Kidney (tissue), 14 donors: ENCODE data around the gene DENND4A. TPM values are rescaled to one million over a fixed set of nuclear protein-coding genes. Genes with fewer than 3 reads are reported as not detected.

ENCODE experiments used
- DNase-seq, 5 donors: peaks; one replicate each; pipeline ENCODE4 v3.0.0-alpha.2; 2013 to 2020
- FAIRE-seq: peaks from 2 replicates; lab custom pipeline; 2012; peaks lifted over from hg19 to GRCh38; lab: Jason Lieb, UNC
- H3K27ac ChIP-seq, 2 donors: one replicate each; pipeline ENCODE4 v1.7.0; 2013; ENCODE audit warnings: low read depth in 2 of 2, low read length in 2 of 2, inconsistent platforms in 1 of 2
- H3K27me3 ChIP-seq: one replicate; pipeline ENCODE4 v1.7.1; 2013; ENCODE audit warnings: low read length, inconsistent platforms; ENCODE audit not compliant: control insufficient read depth, insufficient read depth
- H3K36me3 ChIP-seq, 3 donors: one replicate each; pipeline versions ENCODE4 v1.7.0 to v1.7.1; 2013; ENCODE audit warnings: low read length in 3 of 3, control low read depth in 1 of 3, inconsistent platforms in 1 of 3; ENCODE audit not compliant: insufficient read depth in 3 of 3, control insufficient read depth in 2 of 3
- H3K4me1 ChIP-seq, 3 donors: one replicate each; pipeline versions ENCODE4 v1.7.0 to v1.7.1; 2013; ENCODE audit warnings: low read length in 3 of 3, inconsistent platforms in 1 of 3, low read depth in 1 of 3; ENCODE audit not compliant: control insufficient read depth in 2 of 3, insufficient read depth in 2 of 3
- H3K4me3 ChIP-seq, 3 donors: one replicate each; pipeline versions ENCODE4 v1.7.0 to v1.8.1; 2013; ENCODE audit warnings: low read length in 3 of 3, control low read depth in 1 of 3, inconsistent platforms in 1 of 3
- H3K9ac ChIP-seq, 3 donors: one replicate each; pipeline versions ENCODE4 v1.7.0 to v1.7.1; 2013; ENCODE audit warnings: low read length in 3 of 3, control low read depth in 1 of 3, inconsistent platforms in 1 of 3
- H3K9me3 ChIP-seq, 3 donors: one replicate each; pipeline versions ENCODE4 v1.7.0 to v1.7.1; 2013; ENCODE audit warnings: low read length in 3 of 3, control low read depth in 1 of 3, inconsistent platforms in 1 of 3; ENCODE audit not compliant: control insufficient read depth in 2 of 3, insufficient read depth in 1 of 3
- intact Hi-C: fragments of 100-400 bp; cut with DNase I; formaldehyde crosslinking; loops from one replicate; pipeline ENCODE4 v1.11.1; 2022
- polyA plus RNA-seq: library from polyadenylated mRNA; stranded (reverse); fragments of 350-450 nt; fragmentation: Illumina TruSeq; extraction: RNeasy Lipid Tissue Mini Kit (QIAGEN cat#74804); gene quantifications from one replicate; pipeline ENCODE4 v1.2.3, GENCODE V29; 2014; ENCODE audit warnings: low read depth, low replicate concordance; ENCODE audit not compliant: insufficient read depth
- total RNA-seq: library from RNA; stranded (reverse); fragmentation: NEBNext Ultra II Directional; extraction: Animal tissue kit (Norgen Biotek cat#: 25700); gene quantifications from one replicate; pipeline ENCODE4 v1.2.1, GENCODE V29; 2021
- TF ChIP-seq, protein P1 (sequence below): IDR thresholded peaks from 3 replicates; pipeline ENCODE4 v1.5.1; 2012; ENCODE audit warnings: mild to moderate bottlenecking, moderate library complexity, borderline replicate concordance; ENCODE audit not compliant: insufficient read depth; ENCODE audit errors: extremely low read depth
- donor health status: control.
- donor health status: control.
- donor health status: control.
- donor health status: control.
- donor health status: control.
- donor health status: DM: yes; HTN: yes; CAD: no.
- donor health status: Normal renal cell carcinoma (clear cell type).

Gene DENND4A
- total and polyA plus RNA-seq, 2 donors from 2014 or later = 8.6 to 35.9 TPM

DNA sequence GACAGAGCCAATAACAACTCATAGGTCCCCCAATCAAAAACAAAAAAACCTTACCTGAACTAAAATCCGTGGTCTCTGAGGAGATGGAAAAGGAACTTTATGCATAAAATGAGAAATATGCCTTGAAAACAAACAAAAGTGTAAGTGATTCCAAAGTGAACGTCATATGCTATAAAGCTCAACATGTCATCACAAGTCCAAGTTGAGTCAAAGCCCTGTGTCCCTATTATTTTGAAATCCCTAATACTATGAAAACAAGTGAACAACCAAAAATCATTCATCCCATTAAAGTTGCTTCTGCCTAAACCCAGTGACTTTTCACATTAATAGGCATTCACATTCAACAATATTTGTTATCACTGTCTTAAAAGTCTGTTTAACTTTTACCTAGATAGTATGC, 59.4 kb downstream of the DENND4A start:
- no peak overlapping the region for H3K27ac ChIP-seq
- no peaks in the 10 kb centered on the region for H3K27me3 ChIP-seq
- H3K9me3 ChIP-seq = no peaks in the 10 kb centered on the region
- no peak overlapping the region for H3K4me3 ChIP-seq
- DNase-seq (no peak), FAIRE-seq (no peak)
- H3K36me3 ChIP-seq = peaks cover 0 to 9% (median 2%) of the 10 kb centered on the region in 3 donors
- no peaks in the 10 kb centered on the region for H3K4me1 ChIP-seq
- H3K9ac ChIP-seq = no peak overlapping the region
- intact Hi-C loops = no loop called here
- TF ChIP-seq, protein P1, sequence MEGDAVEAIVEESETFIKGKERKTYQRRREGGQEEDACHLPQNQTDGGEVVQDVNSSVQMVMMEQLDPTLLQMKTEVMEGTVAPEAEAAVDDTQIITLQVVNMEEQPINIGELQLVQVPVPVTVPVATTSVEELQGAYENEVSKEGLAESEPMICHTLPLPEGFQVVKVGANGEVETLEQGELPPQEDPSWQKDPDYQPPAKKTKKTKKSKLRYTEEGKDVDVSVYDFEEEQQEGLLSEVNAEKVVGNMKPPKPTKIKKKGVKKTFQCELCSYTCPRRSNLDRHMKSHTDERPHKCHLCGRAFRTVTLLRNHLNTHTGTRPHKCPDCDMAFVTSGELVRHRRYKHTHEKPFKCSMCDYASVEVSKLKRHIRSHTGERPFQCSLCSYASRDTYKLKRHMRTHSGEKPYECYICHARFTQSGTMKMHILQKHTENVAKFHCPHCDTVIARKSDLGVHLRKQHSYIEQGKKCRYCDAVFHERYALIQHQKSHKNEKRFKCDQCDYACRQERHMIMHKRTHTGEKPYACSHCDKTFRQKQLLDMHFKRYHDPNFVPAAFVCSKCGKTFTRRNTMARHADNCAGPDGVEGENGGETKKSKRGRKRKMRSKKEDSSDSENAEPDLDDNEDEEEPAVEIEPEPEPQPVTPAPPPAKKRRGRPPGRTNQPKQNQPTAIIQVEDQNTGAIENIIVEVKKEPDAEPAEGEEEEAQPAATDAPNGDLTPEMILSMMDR = no peak

DNA sequence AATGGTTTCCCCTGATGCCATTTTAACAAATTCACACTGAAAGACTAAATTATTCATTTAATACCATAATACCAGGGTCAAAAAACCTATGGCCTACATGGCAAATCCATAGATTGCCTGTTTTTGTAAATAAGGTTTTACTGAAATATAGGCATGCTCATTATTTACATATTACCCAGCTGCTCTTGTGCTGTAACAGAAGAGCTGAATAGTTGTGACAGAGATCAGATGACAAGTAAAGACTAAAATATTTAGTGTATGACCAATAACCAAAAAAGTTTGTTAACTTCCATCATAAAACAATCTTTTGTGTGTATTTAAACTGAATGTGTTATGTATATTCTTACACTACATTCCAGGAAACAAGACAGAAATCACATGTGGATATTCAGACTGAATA, 60.2 kb downstream of the DENND4A start:
- Histone ChIP-seq H3K27ac (no peak overlapping the region), H3K4me3 (no peak overlapping the region), H3K27me3 (no peaks in the 10 kb centered on the region), H3K4me1 (no peaks in the 10 kb centered on the region), H3K9ac (no peak overlapping the region), H3K9me3 (no peaks in the 10 kb centered on the region), H3K36me3 (peaks cover 0 to 6% (median 2%) of the 10 kb centered on the region in 3 donors)
- DNase-seq = no peak
- TF ChIP-seq, protein P1 = no peak
- FAIRE-seq = no peak
- intact Hi-C loops = no loop called here

DNA sequence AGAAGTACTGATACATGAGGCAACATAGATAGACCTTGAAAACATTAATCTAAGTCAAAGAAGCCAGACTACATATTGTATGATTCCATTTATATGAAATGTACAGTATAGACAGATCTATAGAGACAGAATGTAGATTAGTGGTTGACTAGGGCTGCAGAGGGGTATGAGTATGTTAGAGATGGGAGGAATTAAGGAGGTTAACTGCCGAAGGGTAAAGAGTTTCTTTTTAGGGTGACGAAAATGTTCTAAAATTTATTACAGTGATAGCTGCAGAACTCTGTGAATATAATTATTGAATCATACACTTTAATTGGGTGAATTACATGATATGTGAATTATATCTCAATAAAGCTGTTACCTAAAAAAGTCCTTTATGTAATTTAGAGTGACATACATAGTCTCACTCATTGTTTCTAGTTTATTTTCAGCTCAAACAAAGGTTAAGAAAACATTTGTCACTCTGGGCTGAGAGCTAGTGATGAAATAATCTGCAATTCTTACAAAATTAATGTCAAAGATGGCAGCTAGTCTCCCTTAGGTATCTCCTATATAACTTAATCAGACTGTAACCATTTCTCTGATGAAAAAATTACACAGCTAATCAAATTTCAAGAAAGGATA, 61.4 kb downstream of the DENND4A start:
- FAIRE-seq = no peak
- Histone ChIP-seq H3K36me3 (peaks cover 0 to 6% (median 2%) of the 10 kb centered on the region in 3 donors), H3K27ac (no peak overlapping the region), H3K27me3 (no peaks in the 10 kb centered on the region), H3K4me1 (no peaks in the 10 kb centered on the region), H3K4me3 (no peak overlapping the region), H3K9ac (no peak overlapping the region), H3K9me3 (no peaks in the 10 kb centered on the region)
- intact Hi-C loops = no loop called here
- no peak for DNase-seq
- TF ChIP-seq, protein P1 = no peak
